Caco-2 (cell line): ENCODE results near the gene VPS13D. TPM values are rescaled to one million over a fixed set of nuclear protein-coding genes. Genes with fewer than 3 reads are reported as not detected.

Source experiments
- BruUV-seq: library from RNA; stranded (reverse); fragments of 400-500 nt; replicated peaks from 2 replicates; lab custom pipeline; 2021; lab: Mats Ljungman, UMichigan
- CTCF ChIA-PET: fragments of 300-600 bp; sonication (Branson Sonifier 250); formaldehyde crosslinking; loops from one replicate; lab custom pipeline; 2022; ENCODE audit warnings: antibody characterized with exemption; lab: Charles Lee
- POLR2A ChIA-PET: fragments of 300-600 bp; sonication (Branson Sonifier 250); formaldehyde crosslinking; loops from one replicate; lab custom pipeline; 2022; ENCODE audit warnings: antibody characterized with exemption; lab: Charles Lee
- DNase-seq, 2 experiments: peaks; one replicate each; pipeline versions ENCODE4 v3.0.0 to v3.0.0-alpha.2; 2020 to 2022
- H3K27me3 ChIP-seq: replicated peaks from 2 replicates; pipeline ENCODE4 v1.6.0; 2011; ENCODE audit warnings: low read length; ENCODE audit not compliant: control insufficient read depth, insufficient read depth
- H3K36me3 ChIP-seq: 2 replicates; pipeline ENCODE4 v1.5.1; 2011; ENCODE audit warnings: low read length; ENCODE audit not compliant: control insufficient read depth, insufficient read depth
- H3K4me1 ChIP-seq: fragments of 250-450 bp; sonication (Bioruptor Pico); 2 replicates; pipeline ENCODE4 v1.5.1; 2020; ENCODE audit warnings: mild to moderate bottlenecking
- H3K4me3 ChIP-seq: 2 replicates; pipeline ENCODE4 v1.5.1; 2011; ENCODE audit warnings: low read depth, mild to moderate bottlenecking, control low read depth, low read length
- H3K9me3 ChIP-seq: fragments of 250-450 bp; sonication (Bioruptor Pico); 2 replicates; pipeline ENCODE4 v1.5.1; 2020; ENCODE audit warnings: mild to moderate bottlenecking, moderate library complexity
- H3K27ac Mint-ChIP-seq: one replicate; pipeline ENCODE4 v1.8.0; 2022; ENCODE audit warnings: mixed read lengths; ENCODE audit not compliant: unreplicated experiment
- H3K27me3 Mint-ChIP-seq: one replicate; pipeline ENCODE4 v1.8.0; 2022; ENCODE audit warnings: mixed read lengths; ENCODE audit not compliant: insufficient read depth, unreplicated experiment
- H3K36me3 Mint-ChIP-seq: one replicate; pipeline ENCODE4 v1.8.0; 2022; ENCODE audit warnings: mild to moderate bottlenecking, mixed read lengths; ENCODE audit not compliant: insufficient read depth, unreplicated experiment
- H3K4me1 Mint-ChIP-seq: one replicate; pipeline ENCODE4 v1.8.0; 2022; ENCODE audit warnings: low read depth, mixed read lengths; ENCODE audit not compliant: unreplicated experiment
- H3K4me3 Mint-ChIP-seq: one replicate; pipeline ENCODE4 v1.8.0; 2022; ENCODE audit warnings: mild to moderate bottlenecking, moderate library complexity, mixed read lengths; ENCODE audit not compliant: unreplicated experiment
- H3K9me3 Mint-ChIP-seq: one replicate; pipeline ENCODE4 v1.8.0; 2022; ENCODE audit warnings: mixed read lengths; ENCODE audit not compliant: unreplicated experiment
- CTCF ChIP-seq, 2 experiments: fragments of 200-600 bp in 1 of 2; IDR thresholded peaks; 1 replicate in 1 of 2; 2 replicates in 1 of 2; pipeline versions ENCODE4 v1.5.1 to v1.8.0; 2011 to 2022; ENCODE audit warnings: antibody characterized with exemption in 1 of 2, control low read depth in 1 of 2, inconsistent platforms in 1 of 2, low read depth in 1 of 2, low read length in 1 of 2, mild to moderate bottlenecking in 1 of 2, moderate library complexity in 1 of 2; ENCODE audit not compliant: insufficient read depth in 1 of 2, severe bottlenecking in 1 of 2, unreplicated experiment in 1 of 2
- intact Hi-C: fragments of 100-400 bp; cut with micrococcal nuclease; formaldehyde crosslinking; loops from one replicate; pipeline ENCODE4 v1.10.0; 2022; ENCODE audit not compliant: unreplicated experiment
- total RNA-seq: library from RNA; stranded (reverse); gene quantifications from 2 replicates; pipeline ENCODE4 v1.2.3, GENCODE V29; 2022

VPS13D gene
- total RNA-seq, 1 experiment from 2014 or later: 25.6 TPM

GRCh38 chr1:12499539-12500240 is 269.9 kb downstream of the VPS13D start:
- Histone ChIP-seq H3K27me3 (no peaks in the 10 kb centered on the region), H3K36me3 (no peaks in the 10 kb centered on the region; the same call in 1 of the 2 replicates), H3K4me1 (no peaks in the 10 kb centered on the region), H3K9me3 (no peaks in the 10 kb centered on the region), H3K4me3 (no peak overlapping the region)
- TF ChIP-seq CTCF (IDR thresholded peaks at IDR 0.05; ENCODE audit: insufficient read depth in 1 of 2, low read depth in 1 of 2, low read length in 1 of 2, severe bottlenecking in 1 of 2, unreplicated experiment in 1 of 2): no peak
- Mint-ChIP-seq H3K4me1 (no peaks in the 10 kb centered on the region), H3K9me3 (no peaks in the 10 kb centered on the region), H3K27me3 (no peaks in the 10 kb centered on the region), H3K4me3 (no peak overlapping the region), H3K27ac (no peak overlapping the region), H3K36me3 (no peaks in the 10 kb centered on the region)
- intact Hi-C loops: no loop called here
- DNase-seq: no peak
- ChIA-PET CTCF (no interaction called here), POLR2A (no interaction called here)
- BruUV-seq: no TSS peak

GRCh38 chr1:12501661-12502060 is 271.8 kb downstream of the VPS13D start:
- H3K27ac Mint-ChIP-seq: no peak overlapping the region
- Histone ChIP-seq H3K4me3 (no peak overlapping the region), H3K36me3 (no peaks in the 10 kb centered on the region; the same call in 1 of the 2 replicates), H3K4me1 (no peaks in the 10 kb centered on the region), H3K9me3 (no peaks in the 10 kb centered on the region), H3K27me3 (no peaks in the 10 kb centered on the region)
- no peaks in the 10 kb centered on the region for H3K36me3 Mint-ChIP-seq
- H3K27me3 Mint-ChIP-seq: no peaks in the 10 kb centered on the region
- no peaks in the 10 kb centered on the region for H3K4me1 Mint-ChIP-seq
- ChIA-PET POLR2A (no interaction called here), CTCF (no interaction called here)
- intact Hi-C loops: no loop called here
- BruUV-seq: no TSS peak
- TF ChIP-seq CTCF (IDR thresholded peaks at IDR 0.05; ENCODE audit: insufficient read depth in 1 of 2, low read depth in 1 of 2, low read length in 1 of 2, severe bottlenecking in 1 of 2, unreplicated experiment in 1 of 2): no peak
- no peaks in the 10 kb centered on the region for H3K9me3 Mint-ChIP-seq
- no peak overlapping the region for H3K4me3 Mint-ChIP-seq
- DNase-seq: no peak

- POLR2A ChIA-PET: no interaction called here
Measured at GRCh38 chr1:12502336-12503109, 272.7 kb downstream of the VPS13D start.

More at GRCh38 chr1:12502336-12503109, 272.7 kb downstream of the VPS13D start:
- H3K36me3 Mint-ChIP-seq: no peaks in the 10 kb centered on the region
- H3K4me1 Mint-ChIP-seq: no peaks in the 10 kb centered on the region
- no peaks in the 10 kb centered on the region for H3K9me3 ChIP-seq
- H3K36me3 ChIP-seq: no peaks in the 10 kb centered on the region; the same call in 1 of the 2 replicates
- H3K27me3 Mint-ChIP-seq: no peaks in the 10 kb centered on the region
- H3K4me1 ChIP-seq: no peaks in the 10 kb centered on the region
- CTCF ChIA-PET: no interaction called here
- no peaks in the 10 kb centered on the region for H3K27me3 ChIP-seq
- no peak for DNase-seq
- H3K27ac Mint-ChIP-seq: no peak overlapping the region
- H3K4me3 Mint-ChIP-seq: no peak overlapping the region
- no peak overlapping the region for H3K4me3 ChIP-seq
- H3K9me3 Mint-ChIP-seq: no peaks in the 10 kb centered on the region
- intact Hi-C loops: no loop called here
- no TSS peak for BruUV-seq
- TF ChIP-seq CTCF (IDR thresholded peaks at IDR 0.05; ENCODE audit: insufficient read depth in 1 of 2, low read depth in 1 of 2, low read length in 1 of 2, severe bottlenecking in 1 of 2, unreplicated experiment in 1 of 2): no peak
